ENCODE results near the gene TMEM167B. TPM values are rescaled to one million over a fixed set of nuclear protein-coding genes. Genes with fewer than 3 reads are reported as not detected.

The TMEM167B gene
- polyA plus RNA-seq, 1 experiment, result 31.0 TPM

- no peak overlapping the region for H3K4me3 ChIP-seq (ENCODE audit: low read depth, low read length)
- no peaks in the 10 kb centered on the region for H3K36me3 ChIP-seq (ENCODE audit: control insufficient read depth, insufficient read depth, low read length)
- no peak for DNase-seq (ENCODE audit: low read depth)
- no peaks in the 10 kb centered on the region for H3K27me3 ChIP-seq (ENCODE audit: control insufficient read depth, insufficient read depth, low read length)
- ChIA-PET CTCF (interaction anchor here (0.8 kb wide), 1 partner anchor 13 kb away, joined by 3 read pairs; no protein-coding TSS in a partner anchor), POLR2A (no interaction called here)
- TF ChIP-seq CTCF (IDR thresholded peaks at IDR 0.05; ENCODE audit: insufficient read depth, low read depth, low read length), result no peak
These were observed 5.6 kb downstream of the TMEM167B start for GRCh38 chr1:109096120-109096519.

- Histone ChIP-seq H3K27me3 (ENCODE audit: control insufficient read depth, insufficient read depth, low read length) (no peaks in the 10 kb centered on the region), H3K4me3 (ENCODE audit: low read depth, low read length) (peak overlapping the region; percentile 97), H3K36me3 (ENCODE audit: control insufficient read depth, insufficient read depth, low read length) (no peaks in the 10 kb centered on the region)
- CTCF ChIA-PET, result interaction anchor here (0.6 to 6.2 kb wide), 15 partner anchors 9 to 345 kb away, joined by 3 to 51 read pairs (median 4); partner anchors contain the start of genes ELAPOR1 and TMEM167B
- TF ChIP-seq CTCF (IDR thresholded peaks at IDR 0.05; ENCODE audit: insufficient read depth, low read depth, low read length), result peak; percentile 92
- peak; percentile 73 for DNase-seq (ENCODE audit: low read depth)
- POLR2A ChIA-PET, result interaction anchor here (0.6 to 1.3 kb wide), 11 partner anchors 8 to 750 kb away, joined by 3 to 7 read pairs (median 4); partner anchors contain the start of genes TAF13, TMEM167B and WDR47
These were observed 9.6 kb downstream of the TMEM167B start for GRCh38 chr1:109099938-109100773.

- no peak for TF ChIP-seq CTCF (IDR thresholded peaks at IDR 0.05; ENCODE audit: insufficient read depth, low read depth, low read length)
- no peak for DNase-seq (ENCODE audit: low read depth)
- Histone ChIP-seq H3K36me3 (ENCODE audit: control insufficient read depth, insufficient read depth, low read length) (no peaks in the 10 kb centered on the region), H3K4me3 (ENCODE audit: low read depth, low read length) (no peak overlapping the region), H3K27me3 (ENCODE audit: control insufficient read depth, insufficient read depth, low read length) (no peaks in the 10 kb centered on the region; the same call in 1 of the 2 replicates)
- CTCF ChIA-PET, result interaction anchor here (6.2 kb wide), 1 partner anchor 7 kb away, joined by 51 read pairs; the partner anchor contains the start of gene ELAPOR1
- POLR2A ChIA-PET, result no interaction called here
These were observed 14.0 kb downstream of the TMEM167B start for GRCh38 chr1:109104364-109105151.

GRCh38 chr1:109105881-109106280 is 15.3 kb downstream of the TMEM167B start:
- H3K27me3 ChIP-seq (ENCODE audit: control insufficient read depth, insufficient read depth, low read length), result peaks cover 3% of the 10 kb centered on the region
- POLR2A ChIA-PET, result no interaction called here
- no peak for TF ChIP-seq CTCF (IDR thresholded peaks at IDR 0.05; ENCODE audit: insufficient read depth, low read depth, low read length)
- H3K36me3 ChIP-seq (ENCODE audit: control insufficient read depth, insufficient read depth, low read length), result no peaks in the 10 kb centered on the region
- no peak overlapping the region for H3K4me3 ChIP-seq (ENCODE audit: low read depth, low read length)
- DNase-seq (ENCODE audit: low read depth), result no peak
- CTCF ChIA-PET, result no interaction called here

GRCh38 chr1:109107785-109108184 is 17.2 kb downstream of the TMEM167B start:
- Histone ChIP-seq H3K4me3 (ENCODE audit: low read depth, low read length) (no peak overlapping the region), H3K36me3 (ENCODE audit: control insufficient read depth, insufficient read depth, low read length) (no peaks in the 10 kb centered on the region), H3K27me3 (ENCODE audit: control insufficient read depth, insufficient read depth, low read length) (peaks cover 7% of the 10 kb centered on the region)
- no peak for TF ChIP-seq CTCF (IDR thresholded peaks at IDR 0.05; ENCODE audit: insufficient read depth, low read depth, low read length)
- ChIA-PET POLR2A (no interaction called here), CTCF (no interaction called here)
- no peak for DNase-seq (ENCODE audit: low read depth)

Measured in BJ (cell line).